HL-60 (cell line): ENCODE data around the gene MFSD6L.

Source experiments
- CTCF ChIP-seq: IDR thresholded peaks from one replicate; pipeline ENCODE4 v1.5.1; 2011; ENCODE audit warnings: low read length, control low read depth, inconsistent platforms; ENCODE audit not compliant: insufficient read depth
- GABPA ChIP-seq: IDR thresholded peaks from 2 replicates; pipeline ENCODE4 v1.6.1; 2012; ENCODE audit warnings: low read depth
- POLR2AphosphoS5 ChIP-seq: IDR thresholded peaks from 2 replicates; pipeline ENCODE4 v1.6.1; 2012; ENCODE audit warnings: low read depth
- REST ChIP-seq: IDR thresholded peaks from 2 replicates; pipeline ENCODE4 v1.6.1; 2012; ENCODE audit warnings: low read depth; ENCODE audit not compliant: insufficient replicate concordance

GRCh38 chr17:8844229-8845218 lies 45.4 kb upstream of the MFSD6L start:
- TF ChIP-seq POLR2AphosphoS5 (no peak), GABPA (no peak), CTCF (no peak), REST (no peak)
